Erythroblast (primary cell): ENCODE results near the gene SLC37A2.

ENCODE experiments used
- GATA1 ChIP-seq: IDR thresholded peaks from 2 replicates; pipeline ENCODE4 v1.6.1; 2011; ENCODE audit warnings: low read depth, mild to moderate bottlenecking, control low read depth, low read length, moderate library complexity
- POLR2A ChIP-seq: IDR thresholded peaks from 2 replicates; pipeline ENCODE4 v1.6.1; 2011; ENCODE audit warnings: mild to moderate bottlenecking, low read length

DNA sequence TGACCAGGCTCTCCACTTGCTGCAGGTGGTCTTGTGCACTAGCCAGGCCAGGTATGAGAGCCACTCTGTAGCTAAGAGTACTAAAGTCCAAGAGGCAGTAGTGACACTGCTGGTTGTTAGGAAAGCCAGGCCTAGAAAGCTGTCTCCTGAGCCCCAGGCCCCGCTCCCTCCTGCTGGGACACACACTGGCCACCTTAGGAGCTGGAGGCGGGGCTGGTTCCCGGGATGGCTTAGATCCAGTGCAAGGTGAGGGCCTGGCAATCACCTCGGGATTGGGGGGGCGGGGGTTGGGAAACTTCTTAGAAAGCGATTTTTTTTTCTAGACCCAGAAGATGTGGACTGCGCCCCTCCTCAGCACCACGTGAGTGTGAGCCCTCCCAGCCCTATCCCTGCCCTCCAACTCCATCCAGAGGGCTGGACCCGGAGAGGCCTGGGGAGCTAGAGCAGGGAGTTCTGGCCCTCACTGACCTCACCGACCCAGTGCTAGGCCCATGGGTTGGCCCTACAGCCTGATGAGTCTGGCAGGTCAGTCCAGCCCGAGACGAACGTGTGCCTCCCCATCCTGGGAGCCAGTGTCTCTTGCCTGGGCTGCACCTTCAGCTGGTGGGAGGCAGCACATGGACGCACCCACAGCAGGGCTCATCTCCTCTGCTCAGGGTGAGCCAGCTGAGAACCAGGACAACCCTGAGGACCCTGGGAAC, 18.1 kb downstream of the SLC37A2 start:
- TF ChIP-seq POLR2A (no peak), GATA1 (no peak)
